H54 (cell line): ENCODE results near the gene ETFBKMT.
"Not testable (repeated sequence)": the region's sequence is repeated elsewhere in the genome, so short reads cannot be mapped to it uniquely, and the experiment has no call there.

Experiments
- DNase-seq: peaks from one replicate; pipeline ENCODE4 v3.0.0; 2011; ENCODE audit warnings: low spot score, mixed read lengths; ENCODE audit not compliant: insufficient read length
- FAIRE-seq: peaks from 3 replicates; lab custom pipeline; 2011; peaks lifted over from hg19 to GRCh38; lab: Jason Lieb, UNC
- POLR2A ChIP-seq: IDR thresholded peaks from 2 replicates; pipeline ENCODE4 v1.6.1; 2011; ENCODE audit warnings: low read depth, mild to moderate bottlenecking, low read length

Gene ETFBKMT

GRCh38 chr12:31641509-31642090 is 17.9 kb upstream of the ETFBKMT start:
- no peak for FAIRE-seq

GRCh38 chr12:31644536-31644935 is 15.0 kb upstream of the ETFBKMT start:
- DNase-seq (no peak), FAIRE-seq (no peak)
- no peak for TF ChIP-seq POLR2A

More at GRCh38 chr12:31641509-31642090, 17.9 kb upstream of the ETFBKMT start:
- TF ChIP-seq POLR2A, result no peak
- no peak for DNase-seq

- no peak for FAIRE-seq
- DNase-seq, result no peak
- no peak for TF ChIP-seq POLR2A
These were observed 13.6 kb upstream of the ETFBKMT start for GRCh38 chr12:31645924-31646323.

GRCh38 chr12:31647086-31647491 is 12.4 kb upstream of the ETFBKMT start:
- no peak for DNase-seq
- no peak for TF ChIP-seq POLR2A
- no peak for FAIRE-seq

- no peak for TF ChIP-seq POLR2A
- FAIRE-seq, result no peak
- DNase-seq, result no peak
These were observed 8.6 kb upstream of the ETFBKMT start for GRCh38 chr12:31650918-31651317.

- DNase-seq, result no peak
- no peak for FAIRE-seq
- TF ChIP-seq POLR2A, result no peak
These were observed 7.5 kb upstream of the ETFBKMT start for GRCh38 chr12:31651893-31652521.

- DNase-seq (no peak), FAIRE-seq (no peak)
- TF ChIP-seq POLR2A, result no peak
These were observed 4.3 kb upstream of the ETFBKMT start for GRCh38 chr12:31655208-31655607.

GRCh38 chr12:31655792-31656191 is 3.7 kb upstream of the ETFBKMT start:
- DNase-seq (no peak), FAIRE-seq (no peak)
- no peak for TF ChIP-seq POLR2A

GRCh38 chr12:31658471-31659086 is 909 bp upstream of the ETFBKMT start:
- no peak for FAIRE-seq
- no peak for DNase-seq
- no peak for TF ChIP-seq POLR2A

- FAIRE-seq (no peak), DNase-seq (no peak)
- no peak for TF ChIP-seq POLR2A
These were observed 2.8 kb downstream of the ETFBKMT start for GRCh38 chr12:31662176-31662849.

GRCh38 chr12:31663576-31663975 is 4.1 kb downstream of the ETFBKMT start:
- no peak for DNase-seq
- no peak for FAIRE-seq
- no peak for TF ChIP-seq POLR2A

GRCh38 chr12:31664038-31664437 is 4.5 kb downstream of the ETFBKMT start:
- TF ChIP-seq POLR2A, result no peak
- FAIRE-seq (no peak), DNase-seq (no peak)

- DNase-seq, result no peak
- no peak for TF ChIP-seq POLR2A
- no peak for FAIRE-seq
These were observed 9.5 kb downstream of the ETFBKMT start for GRCh38 chr12:31669020-31669419.

- DNase-seq, FAIRE-seq: not testable (repeated sequence)
These were observed 10.1 kb downstream of the ETFBKMT start for GRCh38 chr12:31669582-31669981.
